Urothelium cell line (cell line): ENCODE data around the gene PRKG1.
"Not testable (repeated sequence)": the region's sequence is repeated elsewhere in the genome, so short reads cannot be mapped to it uniquely, and the experiment has no call there.

Source experiments
- DNase-seq: peaks from one replicate; pipeline ENCODE4 v3.0.0; 2011; ENCODE audit warnings: low spot score, mixed read lengths
- FAIRE-seq: peaks from 2 replicates; lab custom pipeline; 2011; peaks lifted over from hg19 to GRCh38; lab: Jason Lieb, UNC

PRKG1 gene

DNA sequence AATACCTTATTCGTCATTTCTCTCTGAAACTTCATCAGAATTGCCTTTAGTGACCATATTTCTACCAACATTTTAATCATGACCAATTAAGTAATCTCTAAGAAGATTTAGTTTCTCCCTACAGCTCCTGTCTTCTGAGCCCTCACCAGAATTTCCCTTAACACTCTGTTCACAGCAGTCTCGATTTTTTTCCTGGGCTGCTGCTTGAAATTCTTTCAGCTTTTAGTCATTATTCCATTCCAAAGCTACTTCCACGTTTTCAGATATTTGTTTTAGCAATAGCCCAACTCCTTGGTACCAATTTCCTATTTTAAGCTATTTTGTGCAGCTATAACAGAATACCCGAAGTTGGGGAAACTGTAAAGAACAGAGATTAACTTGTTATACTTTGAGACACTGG lies 1047.4 kb downstream of the PRKG1 start:
- no peak for DNase-seq
- no peak for FAIRE-seq

DNA sequence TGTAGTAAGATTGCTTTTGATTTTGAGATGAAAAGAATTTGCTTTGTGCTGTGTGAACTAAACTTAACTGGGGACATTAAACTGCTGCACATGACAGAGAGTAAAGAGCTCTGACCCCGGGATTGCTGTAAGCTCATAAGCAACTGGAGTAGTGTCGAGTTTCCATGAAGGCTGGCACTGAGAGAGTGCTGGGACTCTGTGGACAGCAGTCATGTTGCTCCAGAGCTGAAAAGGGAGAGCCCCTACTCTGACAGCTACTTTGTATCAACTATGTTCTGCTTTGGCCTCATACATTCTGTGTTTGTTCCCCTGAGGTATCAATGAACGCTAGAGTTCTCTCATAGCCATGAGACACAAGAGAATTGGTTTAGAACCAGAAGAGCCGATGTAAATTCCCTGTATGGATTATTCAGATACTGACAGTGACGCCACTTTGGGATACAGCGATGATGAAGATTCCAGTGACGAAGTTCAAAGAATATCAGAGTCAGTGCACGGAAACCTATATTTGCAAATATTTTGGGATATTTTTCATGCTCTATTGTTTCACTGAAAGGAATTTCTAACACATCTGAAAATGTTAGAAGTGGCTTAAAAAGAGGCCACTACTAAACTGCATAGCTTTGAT lies 1053.9 kb downstream of the PRKG1 start:
- FAIRE-seq (no peak), DNase-seq (no peak)

DNA sequence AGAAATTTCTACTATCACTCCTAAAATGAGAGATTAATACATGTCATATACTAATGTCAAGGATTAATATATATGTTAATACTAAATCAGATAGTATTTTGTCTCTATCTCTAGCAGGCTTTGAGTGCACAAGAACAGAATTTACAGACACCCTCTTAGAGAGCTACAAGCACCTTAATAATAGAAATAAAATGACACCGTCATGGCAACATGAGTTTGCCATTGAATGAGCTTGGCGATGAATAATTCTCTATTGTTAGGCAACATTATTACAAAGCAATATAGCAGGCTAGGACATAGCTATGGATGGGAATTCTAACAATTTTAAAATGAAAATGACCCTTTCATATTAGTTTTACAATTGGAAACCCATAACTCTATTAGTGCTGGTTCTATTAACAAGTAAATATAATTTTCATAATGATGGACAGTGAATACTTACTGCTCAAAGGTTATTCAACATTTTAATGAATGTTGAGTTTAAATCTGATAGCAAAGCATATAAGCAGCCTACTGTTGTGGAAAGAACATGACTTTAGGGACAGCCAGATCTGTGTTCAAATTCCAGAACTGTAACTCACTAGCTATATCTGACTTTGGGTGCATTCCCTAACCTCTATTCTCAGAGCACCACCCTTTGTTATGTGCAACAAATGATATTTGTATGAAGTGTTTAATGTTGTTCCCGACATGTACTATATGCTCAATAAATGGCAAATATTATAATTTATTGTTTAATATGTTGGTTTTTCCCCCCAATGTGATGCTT lies 1055.3 kb downstream of the PRKG1 start:
- FAIRE-seq = no peak

DNA sequence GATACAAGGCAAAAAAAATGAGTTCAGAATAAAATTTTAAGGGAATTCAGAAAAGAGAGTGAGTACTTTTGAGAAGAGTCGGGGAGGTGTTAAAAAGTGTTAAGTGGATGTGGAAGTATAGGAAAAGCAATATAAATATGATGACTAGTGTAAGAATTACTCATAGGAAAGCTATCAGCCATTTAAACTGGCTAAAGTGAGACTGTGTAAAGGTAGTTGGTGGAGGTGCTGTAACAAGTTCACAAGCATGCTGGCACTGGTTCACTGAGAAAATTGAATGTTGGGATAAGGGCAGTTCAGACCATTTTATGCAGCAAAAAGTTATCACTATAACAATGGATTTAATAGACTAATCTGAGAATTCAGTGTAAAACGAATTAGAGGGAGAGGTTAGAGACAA lies 1060.8 kb downstream of the PRKG1 start:
- no peak for DNase-seq
- no peak for FAIRE-seq

More for the DNA sequence above, 1055.3 kb downstream of the PRKG1 start:
- no peak for DNase-seq

DNA sequence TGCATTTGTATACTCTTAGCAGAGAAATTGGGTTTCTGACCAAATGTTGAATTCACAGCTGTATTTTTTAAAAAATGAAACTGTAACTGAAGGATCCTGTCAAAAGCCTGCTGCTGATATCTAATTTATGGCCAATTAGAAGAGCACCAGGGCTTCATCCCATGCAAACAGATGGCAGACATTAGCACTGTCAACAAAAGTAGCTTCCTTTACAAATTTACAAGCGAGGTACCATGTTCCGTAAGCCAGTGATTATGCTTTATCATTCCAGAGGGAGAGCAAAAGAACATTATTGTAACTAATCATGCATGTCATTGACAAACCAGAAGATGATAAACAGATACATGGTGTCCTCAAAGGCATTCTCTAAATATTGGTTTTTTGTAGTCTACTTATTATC lies 1062.6 kb downstream of the PRKG1 start:
- no peak for DNase-seq
- FAIRE-seq = no peak

DNA sequence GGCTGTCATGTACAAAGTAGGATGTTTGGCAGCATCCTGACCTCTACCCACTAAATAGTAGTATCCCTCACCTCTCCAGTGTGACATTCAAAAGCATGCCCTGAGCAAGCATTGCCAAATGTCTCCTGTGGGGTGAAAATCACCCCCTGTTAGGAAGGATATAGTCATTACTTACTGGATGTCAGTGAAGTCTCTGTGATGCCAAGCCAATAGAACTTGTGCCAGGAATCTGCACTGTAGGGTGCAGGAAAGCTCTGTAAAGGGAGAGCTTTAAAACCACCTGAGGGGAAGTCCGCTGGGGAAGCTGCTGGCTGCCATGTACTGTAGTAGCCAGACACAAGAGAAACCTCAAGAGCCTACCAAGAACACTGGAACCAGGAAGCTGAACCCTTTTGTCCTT lies 1069.1 kb downstream of the PRKG1 start:
- DNase-seq (no peak), FAIRE-seq (no peak)

DNA sequence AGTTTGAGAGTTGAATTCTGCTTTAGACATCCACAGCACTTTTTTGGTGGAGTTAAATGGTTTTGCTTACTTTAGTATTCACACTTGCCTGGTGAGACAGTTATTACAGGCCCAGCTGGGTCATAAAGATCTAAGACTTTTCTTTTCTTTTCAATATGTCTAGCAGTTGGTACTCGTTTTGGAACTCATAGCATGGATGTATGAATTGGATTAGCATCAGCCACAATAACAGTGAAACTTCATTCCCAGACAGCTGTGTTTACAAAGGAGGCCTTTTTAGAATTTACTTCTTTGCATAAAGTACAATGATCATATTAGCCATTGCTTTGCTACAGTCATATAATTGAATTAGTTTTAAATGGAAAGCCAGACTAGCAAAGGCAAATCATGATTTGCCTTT lies 1071.3 kb downstream of the PRKG1 start:
- DNase-seq (no peak), FAIRE-seq (no peak)

DNA sequence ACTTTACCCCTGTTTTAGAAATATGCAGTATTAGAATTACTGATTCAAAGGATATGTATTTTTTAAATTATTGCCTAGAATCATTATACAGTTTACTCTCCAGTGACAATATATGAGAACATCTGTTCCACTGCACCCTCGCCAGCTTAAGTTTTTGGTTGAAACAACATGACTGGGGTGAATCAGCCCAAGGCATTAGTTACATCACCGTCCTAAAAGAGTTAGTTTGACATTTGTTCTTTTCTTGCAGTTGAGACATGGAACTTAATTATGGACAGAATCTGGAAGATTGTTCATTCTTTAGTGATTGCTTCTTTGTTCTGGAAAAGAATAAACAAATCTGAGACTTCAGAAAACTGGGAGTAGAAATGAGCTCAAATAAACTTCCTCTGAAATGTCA lies 1072.5 kb downstream of the PRKG1 start:
- DNase-seq (no peak), FAIRE-seq (no peak)

DNA sequence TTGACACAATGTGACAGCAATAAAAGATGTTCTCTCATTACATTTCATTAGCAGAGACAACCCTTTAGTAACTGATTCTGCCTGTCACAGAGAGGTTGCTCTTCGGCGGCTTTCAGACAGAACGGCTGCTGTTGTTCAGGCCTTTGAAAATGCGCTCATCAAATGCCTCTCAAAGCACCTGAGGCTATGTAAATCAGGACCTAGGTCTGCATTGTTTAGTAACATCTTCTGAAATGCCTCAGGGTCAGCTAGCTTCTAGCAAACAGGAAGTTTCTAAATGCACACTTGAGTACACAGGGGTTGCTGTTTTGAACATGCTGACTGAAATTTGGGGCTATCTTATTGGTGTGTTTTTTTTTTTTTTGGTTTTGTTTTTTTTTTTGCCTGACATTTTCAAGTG lies 1096.5 kb downstream of the PRKG1 start:
- FAIRE-seq (no peak), DNase-seq (no peak)

DNA sequence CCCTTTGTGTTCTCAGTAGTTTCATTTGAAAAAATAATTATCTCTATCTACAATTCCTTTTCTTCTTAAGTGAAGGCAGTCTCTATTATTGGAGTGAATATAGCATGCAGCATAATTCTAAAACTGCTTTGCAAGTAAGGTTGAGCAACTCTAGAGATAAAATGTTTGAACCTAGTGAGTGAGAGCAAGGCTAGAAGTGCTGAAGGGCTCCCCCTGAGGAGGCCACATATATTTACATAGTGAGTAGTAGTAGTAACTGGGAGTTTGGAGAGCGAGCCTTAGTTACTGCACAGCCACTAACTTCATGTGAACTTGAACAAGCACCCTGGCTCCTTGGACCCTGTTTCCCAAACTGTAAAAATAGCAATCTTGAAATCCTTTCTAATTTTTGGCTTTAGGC lies 1098.3 kb downstream of the PRKG1 start:
- FAIRE-seq (no peak), DNase-seq (no peak)

DNA sequence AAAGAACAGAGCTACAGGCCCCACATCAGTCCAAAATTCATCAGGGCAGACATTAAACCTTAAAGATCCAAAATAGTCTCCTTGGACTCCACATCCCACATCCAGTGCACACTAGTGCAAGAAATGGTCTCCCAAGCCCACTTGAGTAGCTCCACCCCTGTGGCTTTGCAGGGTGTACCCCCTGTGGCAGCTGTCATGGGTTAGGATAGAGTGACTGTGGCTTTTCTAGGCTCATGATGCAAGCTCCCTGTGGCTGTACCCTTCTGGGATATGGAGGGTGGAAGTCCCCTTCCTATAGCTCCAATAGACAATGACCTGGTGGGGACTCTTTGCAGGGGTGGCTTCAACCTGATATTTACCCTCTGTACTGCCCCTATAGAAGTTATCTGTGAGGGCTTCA lies 1111.0 kb downstream of the PRKG1 start:
- FAIRE-seq (no peak), DNase-seq (no peak)

DNA sequence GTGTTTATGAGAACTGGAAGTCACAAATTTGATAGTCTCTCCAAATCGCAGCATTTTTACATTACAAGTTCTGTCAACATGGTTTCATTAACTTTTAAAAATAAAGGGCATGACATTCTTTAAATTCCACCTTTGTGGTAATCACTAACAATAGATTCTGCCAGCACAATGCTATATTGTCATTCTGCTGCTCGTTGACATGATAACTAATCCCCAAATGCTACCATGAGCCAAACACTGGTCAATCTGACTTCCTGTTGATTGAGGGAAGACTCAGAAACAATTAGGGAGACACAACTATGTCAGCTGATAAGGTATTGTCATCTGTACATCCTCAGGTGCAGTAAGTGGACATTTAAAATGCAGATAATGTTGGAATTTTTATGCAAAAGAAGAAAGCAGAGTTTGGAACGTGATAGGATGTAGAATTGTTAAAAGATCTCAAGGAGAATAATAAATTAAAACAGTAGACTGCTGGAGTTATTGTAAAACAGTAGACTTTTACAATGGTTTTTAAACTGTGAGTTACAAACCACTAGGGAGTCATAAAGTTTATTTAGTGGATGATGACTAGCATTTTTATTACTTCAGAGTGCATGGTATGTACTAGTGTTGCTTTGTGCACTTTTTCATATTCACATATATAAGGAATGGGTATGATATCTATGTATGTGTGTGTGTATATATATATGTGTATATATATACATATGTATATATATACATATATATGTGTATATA lies 1113.4 kb downstream of the PRKG1 start:
- FAIRE-seq = no peak
- peak; percentile 10 for DNase-seq

DNA sequence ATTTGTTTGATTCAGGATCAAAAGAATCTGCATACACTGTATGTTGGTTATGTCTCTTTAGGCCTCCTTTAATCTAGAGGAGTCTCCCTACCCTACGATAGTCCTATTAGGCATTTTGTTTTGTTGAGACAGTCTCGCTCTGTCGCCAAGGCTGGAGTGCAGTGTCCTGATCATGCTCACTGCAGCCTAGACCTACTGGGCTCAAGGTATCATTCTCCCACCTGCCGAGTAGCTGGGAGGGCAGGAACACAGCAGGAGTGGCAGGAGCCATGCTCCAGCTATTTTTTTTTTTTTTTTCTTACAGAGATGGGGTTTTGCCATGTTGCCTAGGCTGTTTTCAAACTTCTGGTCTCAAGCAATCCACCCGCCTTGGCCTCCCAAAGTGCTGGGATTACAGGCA lies 1116.8 kb downstream of the PRKG1 start:
- no peak for DNase-seq
- peak; percentile 9 for FAIRE-seq

DNA sequence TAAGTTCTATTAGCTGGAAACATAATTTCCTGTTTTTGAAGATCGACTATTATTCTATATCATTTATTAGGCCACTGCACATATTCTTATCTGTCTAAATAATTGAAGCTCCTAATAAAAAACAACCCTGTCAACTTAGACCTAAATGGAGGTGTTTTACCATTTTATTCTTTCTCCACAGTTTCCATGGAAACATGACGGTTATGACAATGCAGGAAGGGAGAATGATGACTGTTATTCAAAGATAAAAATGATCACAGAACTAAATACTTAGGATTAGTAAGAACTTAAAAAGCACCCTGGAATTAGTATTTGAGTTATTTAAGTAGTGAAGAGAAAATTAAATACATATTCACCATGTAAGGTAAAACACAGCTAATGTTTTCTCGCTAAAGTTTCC lies 1119.9 kb downstream of the PRKG1 start:
- DNase-seq (no peak), FAIRE-seq (no peak)

DNA sequence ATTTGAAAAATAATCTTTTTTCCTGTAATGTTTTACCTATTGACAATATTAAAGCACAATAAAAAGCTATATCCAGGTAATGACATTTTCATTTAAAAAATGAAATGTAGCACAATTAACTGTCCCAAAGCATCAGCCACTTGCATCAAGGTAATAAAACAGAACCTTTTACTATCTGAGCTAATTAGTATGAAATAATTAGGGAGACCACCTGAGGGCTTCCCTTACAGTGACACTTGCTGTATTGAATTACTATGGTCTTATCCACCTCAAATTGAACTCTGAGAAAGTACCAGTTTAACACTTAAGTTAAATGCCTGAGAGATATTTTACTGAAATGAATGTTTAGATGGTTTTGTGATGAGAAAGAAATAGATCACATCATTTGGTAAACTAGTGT lies 1120.4 kb downstream of the PRKG1 start:
- FAIRE-seq = no peak
- no peak for DNase-seq

DNA sequence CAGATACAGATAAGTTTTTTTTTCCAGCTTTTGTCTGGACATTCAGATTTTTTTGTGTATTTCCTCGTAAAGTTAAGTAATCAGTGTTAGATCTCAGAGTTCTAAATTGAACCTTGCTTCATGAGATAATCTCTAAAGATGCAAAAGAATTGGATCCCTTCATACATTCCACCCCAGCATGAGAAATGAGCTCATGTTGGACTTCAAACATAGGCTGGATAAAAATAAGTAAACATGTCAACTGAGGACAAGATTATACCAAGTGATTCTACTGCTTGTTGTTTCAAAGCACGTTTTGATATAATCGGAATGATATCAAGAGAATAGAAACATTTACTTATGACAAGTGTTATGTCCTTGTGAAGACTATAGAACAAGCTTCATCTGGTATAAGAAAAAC lies 1122.8 kb downstream of the PRKG1 start:
- no peak for DNase-seq
- FAIRE-seq = no peak

DNA sequence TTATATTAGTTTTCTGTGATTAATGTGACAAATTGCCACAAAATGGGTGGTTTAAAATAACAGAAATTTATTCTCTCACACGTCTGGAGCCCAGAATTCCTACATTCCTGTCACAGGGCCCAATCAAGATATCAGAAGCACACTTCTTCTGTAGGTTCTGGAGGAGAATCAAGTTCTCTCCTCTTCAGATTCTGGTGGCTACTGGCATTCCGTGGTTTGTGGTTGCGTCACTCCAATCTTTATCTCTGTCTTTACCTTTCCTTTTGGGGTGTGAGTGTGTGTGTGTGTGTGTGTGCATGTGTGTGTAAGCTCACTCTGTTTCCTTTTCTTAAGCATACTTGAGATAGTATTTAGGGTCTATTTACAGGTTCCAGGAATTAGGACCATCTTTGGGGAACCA lies 1124.3 kb downstream of the PRKG1 start:
- FAIRE-seq = no peak
- no peak for DNase-seq

DNA sequence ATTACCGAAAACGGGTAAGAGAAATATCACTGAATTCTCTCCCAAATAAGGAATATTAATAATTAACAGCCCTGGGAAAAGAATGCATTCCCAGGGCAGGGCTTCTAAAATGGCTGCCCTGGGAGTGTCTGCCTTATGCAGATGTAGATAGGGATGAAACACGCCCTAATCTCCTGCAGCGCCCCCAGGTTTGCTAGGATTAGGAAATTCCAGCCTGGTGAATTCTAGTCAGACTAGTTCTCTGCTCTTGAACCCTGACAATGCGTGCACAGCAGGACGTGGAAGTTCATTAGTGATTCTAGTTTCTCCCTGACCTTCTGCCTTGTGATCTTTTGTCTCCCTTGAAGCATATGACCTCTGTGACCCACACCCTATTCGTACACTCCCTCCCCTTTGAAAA lies 1130.6 kb downstream of the PRKG1 start:
- DNase-seq, FAIRE-seq: not testable (repeated sequence)

DNA sequence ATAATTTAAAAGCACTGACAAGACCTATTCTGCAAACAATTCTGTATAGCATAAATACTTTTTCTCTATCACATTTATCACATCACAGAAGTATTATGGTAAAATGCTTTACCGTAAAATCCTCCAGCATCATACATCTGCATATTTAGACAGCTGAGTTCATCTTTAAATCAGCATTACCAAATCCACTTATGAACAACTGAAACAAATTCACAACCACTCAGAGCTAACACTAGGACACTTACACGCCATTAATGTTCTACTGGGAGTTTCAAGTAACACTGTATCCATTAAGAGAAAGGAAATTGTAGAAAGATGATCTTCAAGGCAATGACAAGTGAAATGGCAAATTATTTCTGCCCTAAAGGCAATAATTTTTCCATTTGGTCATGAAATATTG lies 1134.1 kb downstream of the PRKG1 start:
- FAIRE-seq = no peak

DNA sequence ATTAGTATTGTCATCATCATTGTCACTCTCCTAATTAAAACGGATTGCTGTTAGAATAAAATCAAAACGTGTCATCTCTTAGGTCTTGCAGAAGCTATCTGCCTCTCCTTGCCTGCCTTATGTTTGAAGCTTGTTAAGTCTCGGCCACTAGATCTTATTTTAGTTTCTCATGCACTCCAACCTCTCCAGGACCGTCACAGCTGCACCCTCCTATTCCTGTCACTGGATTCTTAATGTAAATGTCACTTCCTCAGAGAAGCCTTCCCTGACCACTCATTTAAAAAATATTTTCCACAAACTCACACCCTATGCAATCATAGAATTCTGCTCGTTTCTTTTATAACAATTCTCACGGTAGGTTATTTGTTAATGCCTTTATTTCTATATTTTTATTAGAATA lies 1135.9 kb downstream of the PRKG1 start:
- FAIRE-seq (no peak), DNase-seq (no peak)

More for the DNA sequence above, 1134.1 kb downstream of the PRKG1 start:
- DNase-seq = no peak

DNA sequence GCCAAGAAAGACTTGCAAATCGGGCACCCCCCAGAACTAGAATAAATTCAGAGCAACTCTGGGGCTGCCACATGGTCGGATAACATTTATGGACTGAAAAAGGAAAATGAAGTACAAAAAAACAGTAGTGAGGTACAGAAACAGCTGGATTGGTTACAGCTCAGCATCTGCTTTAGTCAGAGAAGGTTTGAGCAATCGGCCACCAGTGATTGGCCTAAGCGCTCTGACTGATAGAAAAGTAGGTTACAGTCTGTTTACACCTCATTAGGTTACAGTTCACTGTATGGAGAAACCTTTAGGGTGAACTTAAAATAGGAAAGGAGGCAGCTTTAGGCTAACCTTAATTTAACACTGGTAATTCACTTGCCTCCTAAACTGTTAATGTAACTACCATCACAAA lies 1137.8 kb downstream of the PRKG1 start:
- no peak for FAIRE-seq
- DNase-seq = no peak

DNA sequence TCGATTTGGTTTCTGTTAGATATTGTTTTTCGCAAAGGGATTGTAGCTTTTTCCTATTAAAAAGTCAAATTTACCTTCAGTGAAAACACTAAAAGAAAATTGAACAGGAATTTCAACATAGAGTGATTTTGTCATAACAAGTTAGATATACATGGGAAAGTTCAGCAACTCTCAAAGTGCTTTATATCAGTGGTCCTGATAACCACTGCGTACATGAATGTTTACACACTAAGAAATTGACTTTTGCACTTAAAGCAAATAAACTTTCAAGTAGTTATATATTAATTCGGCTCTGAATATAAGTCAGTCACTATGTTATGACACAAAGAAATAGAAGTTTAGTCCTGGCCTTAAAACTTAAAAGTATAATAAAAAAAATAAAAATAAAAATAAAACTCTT lies 1138.5 kb downstream of the PRKG1 start:
- DNase-seq = no peak
- FAIRE-seq = no peak
